GM21381 (cell line): ENCODE data around the gene DCP1A.
A peak's percentile ranks its signal among the peaks of the same experiment; 100 is the strongest.
"Not testable (repeated sequence)": the region's sequence is repeated elsewhere in the genome, so short reads cannot be mapped to it uniquely, and the experiment has no call there.

ENCODE experiments used
- ATAC-seq: cut with Tn5 transposase; IDR thresholded peaks from one replicate; pipeline ENCODE4 v1.9.1; 2021; ENCODE audit warnings: mild to moderate bottlenecking, moderate library complexity; ENCODE audit not compliant: unreplicated experiment

DCP1A gene

GRCh38 chr3:53347261-53348064 lies at the start of gene DCP1A:
Gene DCP1A, minus strand, starts transcription at chr3:53347543. Its CDS starts 26 bp downstream, at chr3:53347517.
- ATAC-seq: peak; percentile 96

- ATAC-seq: no peak
These were observed 37.4 kb upstream of the DCP1A start for GRCh38 chr3:53384465-53385423.

GRCh38 chr3:53382106-53382505 lies 34.8 kb upstream of the DCP1A start:
- ATAC-seq: no peak

GRCh38 chr3:53380306-53380705 lies 33.0 kb upstream of the DCP1A start:
- no peak for ATAC-seq

GRCh38 chr3:53379898-53380297 lies 32.6 kb upstream of the DCP1A start:
- no peak for ATAC-seq

- ATAC-seq: no peak
These were observed 30.5 kb upstream of the DCP1A start for GRCh38 chr3:53377794-53378193.

GRCh38 chr3:53376679-53377078 lies 29.3 kb upstream of the DCP1A start:
- no peak for ATAC-seq

GRCh38 chr3:53375019-53375418 lies 27.7 kb upstream of the DCP1A start:
- no peak for ATAC-seq

GRCh38 chr3:53370719-53371118 lies 23.4 kb upstream of the DCP1A start:
- ATAC-seq: not testable (repeated sequence)

GRCh38 chr3:53361852-53362251 lies 14.5 kb upstream of the DCP1A start:
- no peak for ATAC-seq

GRCh38 chr3:53357458-53357857 lies 10.1 kb upstream of the DCP1A start:
- ATAC-seq: no peak

GRCh38 chr3:53354945-53355498 lies 7.7 kb upstream of the DCP1A start:
- no peak for ATAC-seq

- ATAC-seq: no peak
These were observed 5.9 kb upstream of the DCP1A start for GRCh38 chr3:53353202-53353601.

GRCh38 chr3:53350652-53351051 lies 3.3 kb upstream of the DCP1A start:
- ATAC-seq: no peak

- not testable (repeated sequence) for ATAC-seq
These were observed 775 bp upstream of the DCP1A start for GRCh38 chr3:53348118-53348517.

GRCh38 chr3:53346922-53347260 lies 452 bp downstream of the DCP1A start:
- ATAC-seq: peak; percentile 1

- no peak for ATAC-seq
These were observed 829 bp downstream of the DCP1A start for GRCh38 chr3:53346514-53346913.

- no peak for ATAC-seq
These were observed 5.0 kb downstream of the DCP1A start for GRCh38 chr3:53342353-53342752.

- no peak for ATAC-seq
These were observed 10.0 kb downstream of the DCP1A start for GRCh38 chr3:53337167-53337940.

- no peak for ATAC-seq
These were observed 12.6 kb downstream of the DCP1A start for GRCh38 chr3:53334742-53335141.

- no peak for ATAC-seq
These were observed 15.5 kb downstream of the DCP1A start for GRCh38 chr3:53331871-53332270.
